Liver (tissue), 9 donors: Measurements from ENCODE around the gene ABCC5. TPM values are rescaled to one million over a fixed set of nuclear protein-coding genes. Genes with fewer than 3 reads are reported as not detected.

Experiments used
- DNase-seq: peaks from one replicate; pipeline ENCODE4 v3.0.0-alpha.2; 2017; ENCODE audit warnings: low spot score
- H3K27ac ChIP-seq, 2 donors: one replicate each; pipeline ENCODE4 v1.7.0; 2013; ENCODE audit warnings: inconsistent platforms in 2 of 2, low read length in 2 of 2, control low read depth in 1 of 2, low read depth in 1 of 2, mild to moderate bottlenecking in 1 of 2
- H3K27me3 ChIP-seq, 4 donors: one replicate each; pipeline versions ENCODE4 v1.6.1 to v1.7.0; 2013; ENCODE audit warnings: low read length in 3 of 4, inconsistent platforms in 1 of 4, mild to moderate bottlenecking in 1 of 4, moderate library complexity in 1 of 4; ENCODE audit not compliant: control insufficient read depth in 4 of 4, insufficient read depth in 4 of 4
- H3K36me3 ChIP-seq, 4 donors: one replicate each; pipeline versions ENCODE4 v1.6.1 to v1.7.0; 2013; ENCODE audit warnings: low read length in 3 of 4, mild to moderate bottlenecking in 3 of 4, low read depth in 1 of 4, moderate library complexity in 1 of 4; ENCODE audit not compliant: control insufficient read depth in 4 of 4, insufficient read depth in 3 of 4
- H3K4me1 ChIP-seq, 4 donors: one replicate each; pipeline versions ENCODE4 v1.6.1 to v1.7.0; 2013; ENCODE audit warnings: low read length in 3 of 4, mild to moderate bottlenecking in 3 of 4, moderate library complexity in 1 of 4; ENCODE audit not compliant: control insufficient read depth in 4 of 4, insufficient read depth in 4 of 4
- H3K4me3 ChIP-seq, 3 donors: one replicate each; pipeline versions ENCODE4 v1.6.1 to v1.7.0; 2013; ENCODE audit warnings: low read length in 3 of 3, control low read depth in 1 of 3, low read depth in 1 of 3, mild to moderate bottlenecking in 1 of 3
- H3K9ac ChIP-seq, 2 donors: one replicate each; pipeline ENCODE4 v1.7.0; 2013; ENCODE audit warnings: low read length in 2 of 2, mild to moderate bottlenecking in 2 of 2, moderate library complexity in 2 of 2, control low read depth in 1 of 2, low read depth in 1 of 2
- H3K9me3 ChIP-seq, 4 donors: one replicate each; pipeline versions ENCODE4 v1.6.1 to v1.7.0; 2013; ENCODE audit warnings: low read length in 3 of 4; ENCODE audit not compliant: control insufficient read depth in 4 of 4
- ATF3 ChIP-seq: IDR thresholded peaks from 2 replicates; pipeline ENCODE4 v1.6.1; 2016; ENCODE audit warnings: antibody characterized with exemption
- CTCF ChIP-seq: fragments of 150-350 bp; IDR thresholded peaks from 2 replicates; pipeline ENCODE4 v1.5.1; 2017; ENCODE audit warnings: improper control_type of control experiment, low read depth, low read length; ENCODE audit not compliant: missing input control
- EGR1 ChIP-seq, 2 donors: IDR thresholded peaks; 2 replicates each; pipeline ENCODE4 v1.6.1; 2016 to 2018; ENCODE audit warnings: antibody characterized with exemption in 2 of 2, low read depth in 2 of 2
- FOXA1 ChIP-seq: IDR thresholded peaks from 2 replicates; pipeline ENCODE4 v1.6.1; 2016; ENCODE audit warnings: antibody characterized with exemption
- FOXA2 ChIP-seq: IDR thresholded peaks from 2 replicates; pipeline ENCODE4 v1.6.1; 2016; ENCODE audit warnings: antibody characterized with exemption
- GABPA ChIP-seq, 2 donors: IDR thresholded peaks in 1 of 2; conservative IDR thresholded peaks in 1 of 2; 2 replicates each; pipeline ENCODE4 v1.6.1; 2016; ENCODE audit warnings: antibody characterized with exemption in 2 of 2, mild to moderate bottlenecking in 1 of 2, moderate library complexity in 1 of 2
- HNF4A ChIP-seq, 2 donors: conservative IDR thresholded peaks; 2 replicates each; pipeline ENCODE4 v1.6.1; 2016; ENCODE audit warnings: antibody characterized with exemption in 2 of 2, mild to moderate bottlenecking in 2 of 2
- JUND ChIP-seq, 2 donors: IDR thresholded peaks; 2 replicates each; pipeline ENCODE4 v1.6.1; 2016; ENCODE audit warnings: antibody characterized with exemption in 2 of 2
- MAX ChIP-seq: IDR thresholded peaks from 2 replicates; pipeline ENCODE4 v1.6.1; 2016; ENCODE audit warnings: antibody characterized with exemption
- NR2F2 ChIP-seq: IDR thresholded peaks from 2 replicates; pipeline ENCODE4 v1.6.1; 2016; ENCODE audit warnings: antibody characterized with exemption
- REST ChIP-seq: IDR thresholded peaks from 2 replicates; pipeline ENCODE4 v1.6.1; 2016; ENCODE audit warnings: antibody characterized with exemption, mild to moderate bottlenecking
- RXRA ChIP-seq, 2 donors: IDR thresholded peaks; 2 replicates each; pipeline ENCODE4 v1.6.1; 2017 to 2018; ENCODE audit warnings: antibody characterized with exemption in 2 of 2, mild to moderate bottlenecking in 1 of 2
- TAF1 ChIP-seq: conservative IDR thresholded peaks from 2 replicates; pipeline ENCODE4 v1.6.1; 2016; ENCODE audit warnings: antibody characterized with exemption, mild to moderate bottlenecking
- ZBTB33 ChIP-seq: IDR thresholded peaks from 2 replicates; pipeline ENCODE4 v1.6.1; 2016; ENCODE audit warnings: antibody characterized with exemption
- WGBS: extraction: QIAGEN DNeasy Blood & Tissue Kit; methylation state at CpG from one replicate; pipeline ENCODE4 v1.1.7; 2013; 5-methylcytosine and 5-hydroxymethylcytosine counted together
- polyA plus RNA-seq, 2 donors: library from polyadenylated mRNA; stranded (reverse) in 1 of 2; unstranded in 1 of 2; fragments of 200-250 nt in 1 of 2; fragments of >200 nt in 1 of 2; fragmentation: Nextera tagmentation in 1 of 2; extraction: Ambion mirVana in 1 of 2; gene quantifications; one replicate each; pipeline versions ENCODE4 v1.2.1 to v1.2.3, GENCODE V29; 2013 to 2015
- total RNA-seq, 2 donors: library from RNA; depleted of rRNA; stranded (reverse); fragments of >200 nt; gene quantifications; one replicate each; pipeline ENCODE4 v1.2.3, GENCODE V29; 2014
- donor health status: healthy.
- donor health status: healthy.
- donor health status: healthy.
- donor health status: healthy.
- donor health status: healthy.

The ABCC5 gene
- total and polyA plus RNA-seq, 4 donors = 2.8 to 35.7 (median 8.1) TPM

GRCh38 chr3:183871541-183871940, 146.1 kb downstream of the ABCC5 start:
- WGBS = 88% methylated on average over 2 of the region's 2 CpGs
- H3K9me3 ChIP-seq = no peaks in the 10 kb centered on the region
- H3K9ac ChIP-seq = no peak overlapping the region
- TF ChIP-seq RXRA (IDR thresholded peaks at IDR 0.05) = no peak
- no peak for TF ChIP-seq ZBTB33
- no peak for TF ChIP-seq CTCF
- TF ChIP-seq EGR1 (IDR thresholded peaks at IDR 0.05; ENCODE audit: low read depth in 2 of 2) = no peak
- no peak for TF ChIP-seq TAF1
- TF ChIP-seq FOXA2 = no peak
- no peak for TF ChIP-seq JUND (IDR thresholded peaks at IDR 0.05)
- TF ChIP-seq NR2F2 = no peak
- TF ChIP-seq ATF3 = no peak
- no peak for TF ChIP-seq HNF4A (conservative IDR thresholded peaks at IDR 0.05)
- no peak for TF ChIP-seq FOXA1
- H3K27ac ChIP-seq = no peak overlapping the region
- H3K36me3 ChIP-seq = peaks cover 0 to 9% (median 3%) of the 10 kb centered on the region in 4 donors
- no peaks in the 10 kb centered on the region for H3K27me3 ChIP-seq
- DNase-seq = no peak
- H3K4me3 ChIP-seq = no peak overlapping the region
- peaks cover 0 to 13% (median 4%) of the 10 kb centered on the region in 4 donors for H3K4me1 ChIP-seq

GRCh38 chr3:183870563-183870962, 147.1 kb downstream of the ABCC5 start:
- H3K36me3 ChIP-seq = peaks cover 0 to 18% (median 9%) of the 10 kb centered on the region in 4 donors
- no peaks in the 10 kb centered on the region for H3K27me3 ChIP-seq
- no peak for TF ChIP-seq CTCF
- TF ChIP-seq EGR1 (IDR thresholded peaks at IDR 0.05; ENCODE audit: low read depth in 2 of 2) = no peak
- no peak for TF ChIP-seq MAX
- TF ChIP-seq NR2F2 = no peak
- no peak for TF ChIP-seq REST
- no peak for TF ChIP-seq HNF4A (conservative IDR thresholded peaks at IDR 0.05)
- TF ChIP-seq GABPA (IDR thresholded peaks at IDR 0.05 in 1 of 2, conservative IDR thresholded peaks at IDR 0.05 in 1 of 2) = no peak
- no peak overlapping the region for H3K27ac ChIP-seq
- no peaks in the 10 kb centered on the region for H3K9me3 ChIP-seq
- H3K4me1 ChIP-seq = peaks cover 0 to 10% (median 4%) of the 10 kb centered on the region in 4 donors
- no peak overlapping the region for H3K4me3 ChIP-seq
- no peak for DNase-seq
- no peak overlapping the region for H3K9ac ChIP-seq
- WGBS = 89% methylated on average over 3 of the region's 3 CpGs
